Fibroblast of lung (primary cell): ENCODE measurements around the gene DHX35. TPM values are rescaled to one million over a fixed set of nuclear protein-coding genes. Genes with fewer than 3 reads are reported as not detected.

Experiments used
- DNase-seq, 2 donors: peaks; one replicate each; pipeline versions ENCODE4 v3.0.0 to v3.0.0-alpha.2; 2010; ENCODE audit warnings: low read depth in 2 of 2
- H2AFZ ChIP-seq: 2 replicates; pipeline ENCODE4 v1.5.1; 2012; ENCODE audit warnings: low read length, control low read depth, inconsistent platforms
- H3K27ac ChIP-seq: 2 replicates; pipeline ENCODE4 v1.5.1; 2011; ENCODE audit warnings: low read length, control low read depth; ENCODE audit not compliant: insufficient read depth
- H3K27me3 ChIP-seq: 2 replicates; pipeline ENCODE4 v1.5.1; 2011; ENCODE audit warnings: mild to moderate bottlenecking, low read length; ENCODE audit not compliant: control insufficient read depth, insufficient read depth
- H3K36me3 ChIP-seq: 2 replicates; pipeline ENCODE4 v1.5.1; 2011; ENCODE audit warnings: low read length; ENCODE audit not compliant: control insufficient read depth, insufficient read depth
- H3K4me1 ChIP-seq: 2 replicates; pipeline ENCODE4 v1.5.1; 2011; ENCODE audit warnings: low read length; ENCODE audit not compliant: control insufficient read depth, insufficient read depth; ENCODE audit errors: extremely low read depth
- H3K4me2 ChIP-seq: 2 replicates; pipeline ENCODE4 v1.5.1; 2011; ENCODE audit warnings: low read length, control low read depth; ENCODE audit not compliant: insufficient read depth; ENCODE audit errors: extremely low read depth
- H3K4me3 ChIP-seq, 4 experiments: fragments of 200-600 bp in 1 of 4; sonication (generic) in 1 of 4; replicated peaks in 1 of 4; 2 replicates each; pipeline ENCODE4 v1.5.1; 2011 to 2016; ENCODE audit warnings: low read length in 4 of 4, low read depth in 3 of 4, mild to moderate bottlenecking in 3 of 4, control low read depth in 2 of 4, inconsistent platforms in 1 of 4, mixed read lengths in 1 of 4; ENCODE audit not compliant: insufficient read depth in 1 of 4; ENCODE audit errors: control extremely low read depth in 1 of 4
- H3K79me2 ChIP-seq: 2 replicates; pipeline ENCODE4 v1.5.1; 2012; ENCODE audit warnings: mild to moderate bottlenecking, low read length, inconsistent platforms; ENCODE audit not compliant: control insufficient read depth, insufficient read depth
- H3K9ac ChIP-seq: 2 replicates; pipeline ENCODE4 v1.5.1; 2011; ENCODE audit warnings: mild to moderate bottlenecking, low read length, control low read depth; ENCODE audit not compliant: insufficient read depth
- H3K9me3 ChIP-seq: 2 replicates; pipeline ENCODE4 v1.5.1; 2012; ENCODE audit warnings: low read depth, low read length; ENCODE audit not compliant: control insufficient read depth, insufficient read depth
- H4K20me1 ChIP-seq: 2 replicates; pipeline ENCODE4 v1.5.1; 2011; ENCODE audit warnings: low read length; ENCODE audit not compliant: control insufficient read depth, insufficient read depth; ENCODE audit errors: extremely low read depth
- CTCF ChIP-seq, 2 donors: IDR thresholded peaks in 1 of 2; conservative IDR thresholded peaks in 1 of 2; 1 replicate in 1 of 2; 2 replicates in 1 of 2; pipeline ENCODE4 v1.5.1; 2011 to 2012; ENCODE audit warnings: low read length in 2 of 2, control low read depth in 1 of 2, inconsistent platforms in 1 of 2, low read depth in 1 of 2, mild to moderate bottlenecking in 1 of 2
- EZH2 ChIP-seq: IDR thresholded peaks from 2 replicates; pipeline ENCODE4 v1.5.1; 2012; ENCODE audit warnings: low read length, control low read depth, mild to moderate bottlenecking; ENCODE audit errors: missing control alignments
- polyA plus RNA-seq, 2 donors: library from polyadenylated mRNA; depleted of rRNA in 1 of 2; stranded (reverse) in 1 of 2; unstranded in 1 of 2; fragments of >200 nt; gene quantifications; 2 replicates each; pipeline ENCODE4 v1.2.1, GENCODE V29; 2011 to 2012; ENCODE audit warnings: missing spikeins in 1 of 2
- total RNA-seq: library from RNA; depleted of rRNA; stranded (reverse); fragments of >200 nt; gene quantifications from 2 replicates; pipeline ENCODE4 v1.2.1, GENCODE V29; 2014

Gene DHX35
- total and polyA plus RNA-seq, 2 donors (not counting 1 experiment from before 2014, with no cell fraction given) = 11.4 to 12.1 TPM

- H3K9me3 ChIP-seq = no peaks in the 10 kb centered on the region
- no peak overlapping the region for H3K4me2 ChIP-seq
- H3K27me3 ChIP-seq = peaks cover 2% of the 10 kb centered on the region
- no peak overlapping the region for H2AFZ ChIP-seq
- no peak overlapping the region for H3K9ac ChIP-seq
- TF ChIP-seq CTCF (conservative IDR thresholded peaks at IDR 0.05 in 1 of 2, IDR thresholded peaks at IDR 0.05 in 1 of 2; ENCODE audit: low read depth in 1 of 2, low read length in 2 of 2) (no peak), EZH2 (no peak)
- no peaks in the 10 kb centered on the region for H4K20me1 ChIP-seq
- H3K36me3 ChIP-seq = no peaks in the 10 kb centered on the region
- H3K4me1 ChIP-seq = no peaks in the 10 kb centered on the region
- H3K27ac ChIP-seq = no peak overlapping the region
- DNase-seq = no peak
- H3K79me2 ChIP-seq = no peaks in the 10 kb centered on the region
- H3K4me3 ChIP-seq = no peak overlapping the region
These were observed 90.5 kb downstream of the DHX35 start for GRCh38 chr20:39052676-39053075.

GRCh38 chr20:39057143-39057542, 95.0 kb downstream of the DHX35 start:
- Histone ChIP-seq H3K36me3 (no peaks in the 10 kb centered on the region), H3K9me3 (no peaks in the 10 kb centered on the region), H3K27ac (no peak overlapping the region), H3K4me2 (no peak overlapping the region), H3K9ac (no peak overlapping the region), H3K4me3 (no peak overlapping the region), H3K79me2 (no peaks in the 10 kb centered on the region), H2AFZ (no peak overlapping the region), H4K20me1 (no peaks in the 10 kb centered on the region), H3K4me1 (no peaks in the 10 kb centered on the region), H3K27me3 (peaks cover 2% of the 10 kb centered on the region)
- TF ChIP-seq EZH2 (no peak), CTCF (conservative IDR thresholded peaks at IDR 0.05 in 1 of 2, IDR thresholded peaks at IDR 0.05 in 1 of 2; ENCODE audit: low read depth in 1 of 2, low read length in 2 of 2) (no peak)
- no peak for DNase-seq

- no peak overlapping the region for H2AFZ ChIP-seq
- no peak overlapping the region for H3K27ac ChIP-seq
- no peaks in the 10 kb centered on the region for H3K9me3 ChIP-seq
- no peaks in the 10 kb centered on the region for H4K20me1 ChIP-seq
- no peak overlapping the region for H3K4me2 ChIP-seq
- no peak overlapping the region for H3K9ac ChIP-seq
- TF ChIP-seq CTCF (conservative IDR thresholded peaks at IDR 0.05 in 1 of 2, IDR thresholded peaks at IDR 0.05 in 1 of 2; ENCODE audit: low read depth in 1 of 2, low read length in 2 of 2) (no peak), EZH2 (no peak)
- H3K36me3 ChIP-seq = no peaks in the 10 kb centered on the region
- no peaks in the 10 kb centered on the region for H3K79me2 ChIP-seq
- no peaks in the 10 kb centered on the region for H3K4me1 ChIP-seq
- H3K4me3 ChIP-seq = no peak overlapping the region
- no peak for DNase-seq
- H3K27me3 ChIP-seq = peaks cover 2% of the 10 kb centered on the region
These were observed 95.8 kb downstream of the DHX35 start for GRCh38 chr20:39057911-39058310.
